Psoas muscle (tissue), 8 donors: ENCODE measurements around the gene TMEM184B. TPM values are rescaled to one million over a fixed set of nuclear protein-coding genes. Genes with fewer than 3 reads are reported as not detected.

Source experiments
- ATAC-seq, 4 donors: fragments of 200-7000 bp; cut with Tn5 transposase; one replicate each; pipeline ENCODE4 v1.9.1; 2020; ENCODE audit warnings: moderate library complexity in 3 of 4, mild to moderate bottlenecking in 2 of 4
- DNase-seq, 2 donors: peaks; one replicate each; pipeline ENCODE4 v3.0.0-alpha.2; 2020
- H3K27ac ChIP-seq: fragments of 200-600 bp; one replicate; pipeline ENCODE4 v1.8.0; 2022
- H3K27me3 ChIP-seq, 3 donors: fragments of 200-600 bp in 1 of 3; one replicate each; pipeline versions ENCODE4 v1.6.1 to v1.8.0; 2013 to 2022; ENCODE audit warnings: low read length in 2 of 3, mild to moderate bottlenecking in 2 of 3, moderate library complexity in 1 of 3; ENCODE audit not compliant: insufficient read depth in 3 of 3
- H3K36me3 ChIP-seq, 2 donors: fragments of 200-600 bp in 1 of 2; one replicate each; pipeline versions ENCODE4 v1.6.1 to v1.8.0; 2013 to 2022; ENCODE audit warnings: low read depth in 1 of 2, mild to moderate bottlenecking in 1 of 2, moderate library complexity in 1 of 2; ENCODE audit not compliant: insufficient read depth in 1 of 2
- H3K4me1 ChIP-seq: fragments of 200-600 bp; one replicate; pipeline ENCODE4 v1.8.0; 2022
- H3K4me3 ChIP-seq: fragments of 200-600 bp; one replicate; pipeline ENCODE4 v1.8.0; 2022; ENCODE audit warnings: mild to moderate bottlenecking
- H3K9me3 ChIP-seq: fragments of 200-600 bp; one replicate; pipeline ENCODE4 v1.8.0; 2022
- WGBS, 3 donors: extraction: QIAGEN DNeasy Blood & Tissue Kit; methylation state at CpG; one replicate each; pipeline versions ENCODE4 v1.1.6 to v1.1.7; 2013; 5-methylcytosine and 5-hydroxymethylcytosine counted together
- intact Hi-C, 2 donors: fragments of 100-400 bp; cut with DNase I; formaldehyde crosslinking; loops; one replicate each; pipeline versions ENCODE4 v1.11.0 to v1.14.2; 2022
- polyA plus RNA-seq, 3 donors: library from polyadenylated mRNA; stranded (reverse); fragments of 200-250 nt; gene quantifications; one replicate each; pipeline ENCODE4 v1.2.3, GENCODE V29; 2013
- total RNA-seq, 4 donors: library from RNA; stranded (reverse); fragmentation: NEBNext Ultra II Directional in 2 of 4; extraction: Animal tissue kit (Norgen Biotek cat#: 25700) in 2 of 4; gene quantifications; one replicate each; pipeline versions ENCODE4 v1.2.1 to v1.2.4, GENCODE V29; 2021 to 2023
- TF ChIP-seq, protein P1 (sequence below): fragments of 200-600 bp; IDR thresholded peaks from one replicate; pipeline ENCODE4 v1.8.0; 2022; ENCODE audit warnings: antibody characterized with exemption
- donor health status: healthy with polysubstance abuse.
- donor health status: DM: no; HTN: no; CAD: no; lungs with moderate emphysema.
- donor health status: Bipolar disorder and iron deficiency.
- donor health status: healthy.
- donor health status: DM: yes; HTN: yes; CAD: no.
- donor health status: DM: no; HTN: no; CAD: no.
- donor health status: DM: no; HTN: no; CAD: no.
- donor health status: DM: yes; HTN: yes; CAD: no.

TMEM184B gene
- total and polyA plus RNA-seq, 7 donors: 13.6 to 40.3 (median 26.4) TPM

DNA sequence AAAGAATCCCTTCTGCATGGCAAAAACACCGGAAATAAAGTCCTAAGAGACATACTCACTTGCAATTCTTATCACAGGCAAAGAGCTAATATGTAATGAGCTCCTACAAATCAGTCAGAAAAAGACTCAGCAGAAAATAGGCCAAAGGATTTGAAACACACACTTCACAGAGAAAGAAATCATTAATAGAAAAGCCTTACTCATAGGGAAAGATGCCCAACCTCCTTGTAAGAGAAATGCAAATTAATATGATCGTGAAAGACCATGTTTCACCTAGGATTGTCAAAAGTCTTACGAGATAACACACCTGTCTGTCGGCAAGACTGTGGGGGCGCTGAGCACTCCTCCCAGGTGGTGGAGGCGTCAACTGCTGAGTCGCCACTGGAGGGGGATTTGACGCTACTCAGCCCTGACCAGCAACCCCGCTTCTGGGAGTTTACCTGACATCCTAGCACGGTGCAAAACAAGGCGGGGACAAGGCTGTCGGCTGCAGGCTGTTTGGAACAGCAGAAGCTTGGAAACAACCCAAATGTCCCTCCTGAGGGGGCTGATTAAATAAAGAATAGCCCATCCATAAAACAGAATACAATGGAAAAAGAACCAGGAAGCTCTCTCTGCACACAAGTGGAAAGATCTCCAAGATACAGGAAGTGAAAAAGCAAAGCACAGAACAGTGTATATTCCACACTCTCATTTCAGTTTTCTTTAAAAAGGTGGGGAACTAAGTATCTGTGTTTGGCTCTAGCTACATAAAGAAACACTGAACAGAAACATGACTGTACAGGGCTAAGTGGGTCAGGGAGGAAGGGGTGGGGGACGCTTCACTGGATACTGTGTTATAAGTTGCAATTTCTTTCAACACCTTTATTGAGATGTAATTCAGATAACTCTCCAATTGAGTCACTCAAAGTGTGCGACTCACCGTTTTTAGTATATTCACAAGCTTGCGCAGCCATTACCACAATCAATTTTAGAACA is 33.0 kb upstream of the TMEM184B start:
- peaks cover 0 to 30% of the 10 kb centered on the region in 2 donors for H3K36me3 ChIP-seq
- H3K27me3 ChIP-seq: no peaks in the 10 kb centered on the region
- H3K9me3 ChIP-seq: no peaks in the 10 kb centered on the region
- TF ChIP-seq, protein P1, sequence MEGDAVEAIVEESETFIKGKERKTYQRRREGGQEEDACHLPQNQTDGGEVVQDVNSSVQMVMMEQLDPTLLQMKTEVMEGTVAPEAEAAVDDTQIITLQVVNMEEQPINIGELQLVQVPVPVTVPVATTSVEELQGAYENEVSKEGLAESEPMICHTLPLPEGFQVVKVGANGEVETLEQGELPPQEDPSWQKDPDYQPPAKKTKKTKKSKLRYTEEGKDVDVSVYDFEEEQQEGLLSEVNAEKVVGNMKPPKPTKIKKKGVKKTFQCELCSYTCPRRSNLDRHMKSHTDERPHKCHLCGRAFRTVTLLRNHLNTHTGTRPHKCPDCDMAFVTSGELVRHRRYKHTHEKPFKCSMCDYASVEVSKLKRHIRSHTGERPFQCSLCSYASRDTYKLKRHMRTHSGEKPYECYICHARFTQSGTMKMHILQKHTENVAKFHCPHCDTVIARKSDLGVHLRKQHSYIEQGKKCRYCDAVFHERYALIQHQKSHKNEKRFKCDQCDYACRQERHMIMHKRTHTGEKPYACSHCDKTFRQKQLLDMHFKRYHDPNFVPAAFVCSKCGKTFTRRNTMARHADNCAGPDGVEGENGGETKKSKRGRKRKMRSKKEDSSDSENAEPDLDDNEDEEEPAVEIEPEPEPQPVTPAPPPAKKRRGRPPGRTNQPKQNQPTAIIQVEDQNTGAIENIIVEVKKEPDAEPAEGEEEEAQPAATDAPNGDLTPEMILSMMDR: no peak
- peaks cover 70% of the 10 kb centered on the region for H3K4me1 ChIP-seq
- ATAC-seq: peak in 2 of 4 donors; percentile 19 to 36
- H3K27ac ChIP-seq: peak overlapping the region; percentile 51
- intact Hi-C loops: loop anchor here in 1 of 2 donors (5.0 kb wide), 1 partner anchor 43 kb away; no protein-coding TSS in a partner anchor
- 40 to 43% (median 43%) methylated on average over 16 of the region's 16 CpGs for WGBS, 3 donors
- H3K4me3 ChIP-seq: no peak overlapping the region
- no peak for DNase-seq

GRCh38 chr22:38304526-38304925 is 31.7 kb upstream of the TMEM184B start:
- H3K4me1 ChIP-seq: peaks cover 57% of the 10 kb centered on the region
- DNase-seq: peak; percentile 48 to 64
- no peaks in the 10 kb centered on the region for H3K9me3 ChIP-seq
- WGBS, 3 donors: 63 to 75% (median 66%) methylated on average over 13 of the region's 13 CpGs
- intact Hi-C loops: no loop called here
- H3K36me3 ChIP-seq: peaks cover 7 to 43% of the 10 kb centered on the region in 2 donors
- H3K27ac ChIP-seq: no peak overlapping the region
- ATAC-seq: peak in 1 of 4 donors; percentile 18
- TF ChIP-seq, protein P1: peak; percentile 27
- no peak overlapping the region for H3K4me3 ChIP-seq
- H3K27me3 ChIP-seq: no peaks in the 10 kb centered on the region

DNA sequence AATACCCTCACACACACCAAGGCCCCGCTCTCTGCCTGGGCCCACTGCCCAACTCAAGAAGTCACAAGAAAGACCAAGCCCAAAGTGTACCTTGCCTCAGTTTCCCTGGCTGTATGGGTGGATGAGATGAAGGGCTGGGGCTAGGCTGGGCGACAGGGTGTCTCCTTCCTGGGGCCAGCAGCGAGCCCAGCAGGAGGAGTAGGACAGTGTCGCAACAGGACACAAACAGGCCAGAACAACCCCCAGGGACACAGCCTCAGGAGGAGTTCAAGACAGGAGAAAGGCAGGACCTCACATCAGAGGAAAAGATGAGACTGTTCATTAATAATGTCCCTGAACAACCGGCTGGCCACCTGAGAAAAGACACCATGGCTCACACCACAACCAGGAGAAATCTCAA is 31.2 kb upstream of the TMEM184B start:
- TF ChIP-seq, protein P1: no peak
- no peak overlapping the region for H3K27ac ChIP-seq
- peaks cover 7 to 48% of the 10 kb centered on the region in 2 donors for H3K36me3 ChIP-seq
- ATAC-seq (peak in 1 of 4 donors; percentile 25), DNase-seq (peak in 1 of 2 donors; percentile 69)
- H3K4me1 ChIP-seq: peaks cover 52% of the 10 kb centered on the region
- intact Hi-C loops: no loop called here
- H3K4me3 ChIP-seq: no peak overlapping the region
- WGBS, 3 donors: 70 to 80% (median 71%) methylated on average over 5 of the region's 5 CpGs
- no peaks in the 10 kb centered on the region for H3K9me3 ChIP-seq
- H3K27me3 ChIP-seq: no peaks in the 10 kb centered on the region

- no peak for ATAC-seq
- Histone ChIP-seq H3K27me3 (no peaks in the 10 kb centered on the region), H3K36me3 (peaks cover 7 to 54% of the 10 kb centered on the region in 2 donors), H3K9me3 (no peaks in the 10 kb centered on the region), H3K4me3 (no peak overlapping the region), H3K27ac (no peak overlapping the region), H3K4me1 (peaks cover 41% of the 10 kb centered on the region)
- TF ChIP-seq, protein P1: no peak
- 92 to 96% (median 93%) methylated on average over 19 of the region's 19 CpGs for WGBS, 3 donors
- intact Hi-C loops: no loop called here
- no peak for DNase-seq
Observed at GRCh38 chr22:38302906-38303305, 30.1 kb upstream of the TMEM184B start.
